HG02981 (cell line): ENCODE measurements around the gene AQP3.
A peak's percentile ranks its signal among the peaks of the same experiment; 100 is the strongest.
"Not testable (repeated sequence)": the region's sequence is repeated elsewhere in the genome, so short reads cannot be mapped to it uniquely, and the experiment has no call there.

Source experiments
- ATAC-seq: cut with Tn5 transposase; IDR thresholded peaks from one replicate; pipeline ENCODE4 v1.9.1; 2021; ENCODE audit warnings: mild to moderate bottlenecking, moderate library complexity; ENCODE audit not compliant: unreplicated experiment

The AQP3 gene

GRCh38 chr9:33465596-33466564 is 18.5 kb upstream of the AQP3 start:
- ATAC-seq: no peak

GRCh38 chr9:33465096-33465495 is 17.7 kb upstream of the AQP3 start:
- ATAC-seq: no peak

GRCh38 chr9:33464045-33464636 is 16.7 kb upstream of the AQP3 start:
- ATAC-seq: no peak

- no peak for ATAC-seq
Measured at GRCh38 chr9:33463151-33463550, 15.8 kb upstream of the AQP3 start.

GRCh38 chr9:33461492-33461891 is 14.1 kb upstream of the AQP3 start:
- no peak for ATAC-seq

GRCh38 chr9:33460854-33461253 is 13.5 kb upstream of the AQP3 start:
- ATAC-seq: no peak

GRCh38 chr9:33459115-33459514 is 11.7 kb upstream of the AQP3 start:
- ATAC-seq: no peak

- ATAC-seq: no peak
Measured at GRCh38 chr9:33458444-33458843, 11.1 kb upstream of the AQP3 start.

GRCh38 chr9:33455945-33456344 is 8.6 kb upstream of the AQP3 start:
- no peak for ATAC-seq

GRCh38 chr9:33455456-33455855 is 8.1 kb upstream of the AQP3 start:
- not testable (repeated sequence) for ATAC-seq

- ATAC-seq: not testable (repeated sequence)
Measured at GRCh38 chr9:33454661-33455026, 7.3 kb upstream of the AQP3 start.

- ATAC-seq: no peak
Measured at GRCh38 chr9:33453999-33454660, 6.7 kb upstream of the AQP3 start.

GRCh38 chr9:33453286-33453860 is 6.0 kb upstream of the AQP3 start:
- no peak for ATAC-seq

- ATAC-seq: no peak
Measured at GRCh38 chr9:33452828-33453271, 5.5 kb upstream of the AQP3 start.

- ATAC-seq: no peak
Measured at GRCh38 chr9:33450621-33451146, 3.3 kb upstream of the AQP3 start.

- ATAC-seq: no peak
Measured at GRCh38 chr9:33449715-33450114, 2.3 kb upstream of the AQP3 start.

GRCh38 chr9:33447799-33448553 is 583 bp upstream of the AQP3 start:
- ATAC-seq: no peak

GRCh38 chr9:33446240-33446945 is 1.0 kb downstream of the AQP3 start:
- peak; percentile 82 for ATAC-seq

GRCh38 chr9:33445389-33446239 is 1.8 kb downstream of the AQP3 start:
- no peak for ATAC-seq
